Heart left ventricle (tissue), 13 donors: ENCODE results near the gene INSYN1.

Experiments used
- POLR2A ChIP-seq, 2 donors: fragments of 450-650 bp; IDR thresholded peaks; one replicate each; pipeline ENCODE4 v1.6.1; 2017; ENCODE audit warnings: antibody characterized with exemption in 2 of 2, mild to moderate bottlenecking in 2 of 2, moderate library complexity in 2 of 2
- TF ChIP-seq, protein P1 (sequence below), 12 donors: fragments of 200-600 bp; sonication (generic) in 4 of 12; IDR thresholded peaks; one replicate each; pipeline versions ENCODE4 v1.5.0 to v1.8.0; 2018 to 2022; ENCODE audit warnings: antibody characterized with exemption in 12 of 12, mild to moderate bottlenecking in 5 of 12
- donor health status: ischemic (EF 13 %, LVEDD 7.1; RV severe dilation, severe dysfunction).
- donor health status: DM: no; HTN: yes; CAD: no.
- donor health status: DM: no; HTN: no; CAD: no.
- donor health status: ischemic (EF 25% LVEDD 6.9; RV normal size, moderate dysfunction).
- donor health status: ischemic (EF 25% LVEDD 5.7; RV mildly dilated, moderate dysfunction).
- donor health status: ischemic (EF 35%, LVEDD 5.7; RV mildly dilated, moderate dysfunction).
- donor health status: nonischemic (EF 11% LVEDD 7.7; RV severe dilation, severe dysfunction).
- donor health status: DM: yes; HTN: yes; CAD: no.
- donor health status: PGD.
- donor health status: ischemic (EF 29% LVEDD 5.4; RV normal size, mild dysfunction).
- donor health status: nonischemic (EF 23%, LVEDD 6.1; RV moderate dilation, normal function).

- TF ChIP-seq, protein P1, sequence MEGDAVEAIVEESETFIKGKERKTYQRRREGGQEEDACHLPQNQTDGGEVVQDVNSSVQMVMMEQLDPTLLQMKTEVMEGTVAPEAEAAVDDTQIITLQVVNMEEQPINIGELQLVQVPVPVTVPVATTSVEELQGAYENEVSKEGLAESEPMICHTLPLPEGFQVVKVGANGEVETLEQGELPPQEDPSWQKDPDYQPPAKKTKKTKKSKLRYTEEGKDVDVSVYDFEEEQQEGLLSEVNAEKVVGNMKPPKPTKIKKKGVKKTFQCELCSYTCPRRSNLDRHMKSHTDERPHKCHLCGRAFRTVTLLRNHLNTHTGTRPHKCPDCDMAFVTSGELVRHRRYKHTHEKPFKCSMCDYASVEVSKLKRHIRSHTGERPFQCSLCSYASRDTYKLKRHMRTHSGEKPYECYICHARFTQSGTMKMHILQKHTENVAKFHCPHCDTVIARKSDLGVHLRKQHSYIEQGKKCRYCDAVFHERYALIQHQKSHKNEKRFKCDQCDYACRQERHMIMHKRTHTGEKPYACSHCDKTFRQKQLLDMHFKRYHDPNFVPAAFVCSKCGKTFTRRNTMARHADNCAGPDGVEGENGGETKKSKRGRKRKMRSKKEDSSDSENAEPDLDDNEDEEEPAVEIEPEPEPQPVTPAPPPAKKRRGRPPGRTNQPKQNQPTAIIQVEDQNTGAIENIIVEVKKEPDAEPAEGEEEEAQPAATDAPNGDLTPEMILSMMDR (IDR thresholded peaks at IDR 0.05), result no peak
- no peak for TF ChIP-seq POLR2A (IDR thresholded peaks at IDR 0.05)
Observed at GRCh38 chr15:73777741-73778140, 24.6 kb upstream of the INSYN1 start.
